ENCODE measurements around the gene MPDU1.
A peak's percentile ranks its signal among the peaks of the same experiment; 100 is the strongest.

The MPDU1 gene

GRCh38 chr17:7560172-7561027 is 23.3 kb upstream of the MPDU1 start:
- peak in 1 of 2 donors; percentile 56 for DNase-seq (ENCODE audit: low read depth in 2 of 2)

- peak; percentile 71 to 81 for DNase-seq (ENCODE audit: low read depth in 2 of 2)
These were observed 22.6 kb upstream of the MPDU1 start for GRCh38 chr17:7561028-7561575.

GRCh38 chr17:7561589-7562207 is 22.0 kb upstream of the MPDU1 start, which contains the start of gene SENP3:
Gene SENP3, plus strand, starts transcription at chr17:7561919. Its CDS starts 1,158 bp downstream, at chr17:7563077.
- peak; percentile 87 to 89 for DNase-seq (ENCODE audit: low read depth in 2 of 2)

DNA sequence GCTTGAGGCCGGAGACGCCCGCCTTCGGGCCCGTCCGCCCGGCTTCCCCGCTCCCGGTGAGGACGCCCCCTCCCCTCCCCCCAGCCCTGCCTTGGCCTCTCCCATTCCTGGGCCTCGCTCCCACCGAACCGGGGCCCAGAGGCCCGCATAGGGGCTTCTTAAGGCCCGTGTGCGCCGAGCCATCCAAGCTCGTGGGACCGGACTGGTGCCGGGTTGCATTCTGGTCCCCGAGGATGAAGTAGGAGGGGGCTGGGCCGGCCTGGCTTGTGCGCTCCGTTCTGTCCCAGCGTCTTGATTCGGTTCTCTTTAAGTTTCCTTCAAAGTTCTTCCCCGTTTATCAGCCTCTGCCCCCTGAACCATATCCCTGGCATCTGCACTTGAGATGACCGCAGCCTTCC is 21.4 kb upstream of the MPDU1 start:
- no peak for DNase-seq (ENCODE audit: low read depth in 2 of 2)

GRCh38 chr17:7563115-7563869 is 20.4 kb upstream of the MPDU1 start:
- no peak for DNase-seq (ENCODE audit: low read depth in 2 of 2)

DNA sequence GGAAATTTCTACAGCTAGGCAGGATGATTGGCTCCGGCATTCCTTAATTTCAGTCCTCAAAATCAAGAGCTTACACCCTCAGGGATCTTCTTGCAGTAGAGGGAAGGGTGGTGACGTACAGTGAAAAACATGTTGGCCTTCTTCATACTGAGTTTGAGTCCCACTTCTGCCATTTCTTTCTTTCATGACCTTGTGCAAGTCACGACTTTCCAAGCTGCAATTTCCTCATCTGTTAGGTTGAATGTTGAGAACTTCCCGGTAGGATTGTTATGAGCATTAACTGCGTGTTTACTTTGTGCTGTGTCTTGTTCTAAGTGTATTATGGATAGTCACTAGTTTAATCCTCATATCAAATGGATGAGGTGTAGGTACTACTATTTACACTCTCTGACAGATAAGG is 14.1 kb upstream of the MPDU1 start:
- DNase-seq (ENCODE audit: low read depth in 2 of 2), result no peak

- no peak for DNase-seq (ENCODE audit: low read depth in 2 of 2)
These were observed 13.3 kb upstream of the MPDU1 start for GRCh38 chr17:7570351-7570750.

- DNase-seq (ENCODE audit: low read depth in 2 of 2), result no peak
These were observed 11.4 kb upstream of the MPDU1 start for GRCh38 chr17:7572338-7572587.

DNA sequence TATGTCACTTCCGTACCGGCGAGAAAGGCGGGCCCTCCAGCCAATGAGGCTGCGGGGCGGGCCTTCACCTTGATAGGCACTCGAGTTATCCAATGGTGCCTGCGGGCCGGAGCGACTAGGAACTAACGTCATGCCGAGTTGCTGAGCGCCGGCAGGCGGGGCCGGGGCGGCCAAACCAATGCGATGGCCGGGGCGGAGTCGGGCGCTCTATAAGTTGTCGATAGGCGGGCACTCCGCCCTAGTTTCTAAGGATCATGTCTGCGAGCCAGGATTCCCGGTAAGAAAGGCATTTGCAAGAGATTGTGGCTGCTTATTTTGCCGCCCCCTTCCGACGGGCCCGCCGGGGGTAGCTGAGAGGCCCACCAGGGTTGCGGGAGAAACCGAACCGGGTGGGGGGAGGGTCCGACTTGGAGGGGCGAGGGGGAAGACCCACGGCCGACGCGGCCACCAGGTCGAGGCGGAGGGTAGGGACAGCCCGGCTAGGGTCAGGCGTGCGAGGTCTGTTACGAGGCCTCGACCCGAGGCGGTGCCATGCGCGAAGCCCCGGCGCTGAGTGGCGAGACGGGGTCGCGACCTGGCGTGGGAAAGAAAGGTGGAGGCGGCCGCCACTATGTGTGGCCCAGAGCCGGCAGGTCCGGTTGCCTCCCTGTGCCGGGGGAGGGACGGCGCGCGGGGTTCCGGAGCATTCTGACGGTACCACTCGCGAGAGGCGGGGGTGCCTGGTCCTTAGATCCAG is 10.9 kb upstream of the MPDU1 start:
- DNase-seq (ENCODE audit: low read depth in 2 of 2), result peak; percentile 99 to 100

DNA sequence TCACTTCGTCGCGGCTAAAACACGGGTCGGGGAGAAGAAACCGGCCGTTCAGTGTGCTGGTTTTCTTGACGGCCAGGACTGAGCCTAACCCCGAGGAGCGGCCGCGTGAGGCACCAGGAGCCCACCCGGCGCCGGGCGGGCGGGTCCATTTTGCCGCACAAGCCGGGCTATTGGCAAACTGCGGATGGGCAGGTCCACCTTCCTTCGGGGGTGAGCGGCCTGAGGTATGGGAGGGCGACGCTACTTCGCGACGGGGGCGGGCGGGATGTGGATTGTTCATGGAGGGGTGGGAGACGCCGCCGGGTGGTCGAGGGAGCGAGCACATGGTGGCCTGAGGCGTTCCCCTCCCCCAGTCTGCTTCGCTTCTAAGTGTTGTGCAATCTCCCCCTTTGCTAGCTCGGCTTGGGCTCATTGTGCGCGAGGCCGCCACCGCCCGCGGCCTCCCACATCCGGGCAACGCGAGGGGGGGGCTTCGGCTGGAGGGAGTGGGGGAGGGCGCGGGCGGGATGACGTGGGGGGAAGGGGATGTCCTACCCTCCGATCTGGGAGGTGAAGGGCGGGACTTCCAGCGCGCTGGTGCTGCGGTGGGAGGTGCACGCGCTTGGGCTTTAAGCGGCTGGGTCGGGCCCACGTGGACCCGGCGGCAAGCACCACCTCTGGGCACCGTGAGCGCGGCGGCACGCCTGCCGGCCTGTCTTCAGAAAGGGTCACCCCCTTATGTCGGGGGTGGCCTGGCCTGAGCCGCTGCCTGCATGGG is 10.2 kb upstream of the MPDU1 start:
- DNase-seq (ENCODE audit: low read depth in 2 of 2), result peak; percentile 89 to 92

DNA sequence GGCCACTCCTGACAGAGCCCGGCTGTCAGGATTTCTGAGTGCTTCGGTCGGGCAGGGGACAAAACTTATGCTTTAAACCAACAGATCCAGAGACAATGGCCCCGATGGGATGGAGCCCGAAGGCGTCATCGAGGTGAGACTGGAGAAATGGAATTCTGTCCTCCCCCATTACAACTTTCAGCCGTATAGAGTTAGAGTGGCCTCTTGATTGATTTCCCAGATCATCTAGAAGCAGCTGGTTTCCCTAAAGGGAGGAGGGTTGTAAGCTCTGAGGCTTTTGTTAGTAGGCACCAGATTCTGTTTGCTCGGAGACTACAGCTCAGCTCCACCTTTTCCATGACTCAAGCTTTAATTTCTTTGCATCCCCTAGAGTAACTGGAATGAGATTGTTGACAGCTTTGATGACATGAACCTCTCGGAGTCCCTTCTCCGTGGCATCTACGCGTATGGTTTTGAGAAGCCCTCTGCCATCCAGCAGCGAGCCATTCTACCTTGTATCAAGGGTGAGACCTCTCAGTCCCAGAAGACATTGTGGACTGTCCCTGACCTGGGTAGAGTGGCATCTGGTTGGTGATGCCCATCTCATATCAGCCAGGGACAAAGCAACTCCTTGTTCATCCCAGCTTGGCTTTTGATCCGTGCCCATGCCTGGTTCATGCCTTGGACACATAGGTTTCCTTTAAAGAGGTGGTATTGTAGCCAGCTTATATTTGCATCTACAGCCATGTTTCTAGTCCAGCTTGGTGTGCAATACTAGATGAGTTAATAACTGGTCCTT is 9.3 kb upstream of the MPDU1 start:
- no peak for DNase-seq (ENCODE audit: low read depth in 2 of 2)

DNA sequence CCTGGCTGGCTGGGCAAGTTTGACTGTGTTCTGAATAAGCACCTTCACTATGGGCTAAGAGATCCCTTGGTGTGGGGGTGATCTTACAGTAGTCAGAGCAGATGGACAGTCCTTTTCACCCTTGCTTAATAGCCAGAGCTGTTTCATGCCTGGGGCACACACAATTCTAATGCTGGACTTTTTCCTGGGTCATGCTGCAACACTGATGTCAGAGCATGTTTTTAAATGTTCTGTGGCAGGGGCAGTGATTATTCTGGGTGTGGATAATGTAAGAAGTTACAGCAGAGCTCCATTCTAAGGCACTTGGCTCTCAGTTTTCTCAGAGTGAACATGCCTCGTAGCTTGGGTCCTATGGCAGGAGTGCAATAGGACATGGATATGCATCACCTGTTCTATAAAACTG is 8.2 kb upstream of the MPDU1 start:
- DNase-seq (ENCODE audit: low read depth in 2 of 2), result no peak

- DNase-seq (ENCODE audit: low read depth in 2 of 2), result no peak
These were observed 7.7 kb upstream of the MPDU1 start for GRCh38 chr17:7575959-7576358.

GRCh38 chr17:7576432-7576937 is 7.2 kb upstream of the MPDU1 start:
- no peak for DNase-seq (ENCODE audit: low read depth in 2 of 2)

GRCh38 chr17:7577327-7578199 is 6.1 kb upstream of the MPDU1 start:
- no peak for DNase-seq (ENCODE audit: low read depth in 2 of 2)

DNA sequence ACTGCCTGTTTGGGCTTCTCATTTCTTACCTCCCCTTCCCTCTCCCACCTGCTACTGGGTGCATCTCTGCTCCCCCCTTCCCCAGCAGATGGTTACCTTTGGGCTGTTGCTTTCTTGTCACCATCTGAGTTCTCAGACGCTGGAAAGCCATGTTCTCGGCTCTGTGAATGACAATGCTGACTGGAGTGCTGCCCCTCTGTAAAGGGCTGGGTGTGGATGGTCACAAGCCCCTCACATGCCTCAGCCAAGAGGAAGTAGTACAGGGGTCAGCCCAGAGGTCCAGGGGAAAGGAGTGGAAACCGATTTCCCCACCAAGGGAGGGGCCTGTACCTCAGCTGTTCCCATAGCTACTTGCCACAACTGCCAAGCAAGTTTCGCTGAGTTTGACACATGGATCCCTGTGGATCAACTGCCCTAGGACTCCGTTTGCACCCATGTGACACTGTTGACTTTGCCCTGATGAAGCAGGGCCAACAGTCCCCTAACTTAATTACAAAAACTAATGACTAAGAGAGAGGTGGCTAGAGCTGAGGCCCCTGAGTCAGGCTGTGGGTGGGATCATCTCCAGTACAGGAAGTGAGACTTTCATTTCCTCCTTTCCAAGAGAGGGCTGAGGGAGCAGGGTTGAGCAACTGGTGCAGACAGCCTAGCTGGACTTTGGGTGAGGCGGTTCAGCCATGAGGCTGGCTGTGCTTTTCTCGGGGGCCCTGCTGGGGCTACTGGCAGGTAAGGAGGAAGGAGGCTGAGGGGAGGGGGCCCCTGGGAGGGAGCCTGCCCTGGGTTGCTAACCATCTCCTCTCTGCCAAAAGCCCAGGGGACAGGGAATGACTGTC is 4.4 kb upstream of the MPDU1 start, which contains the start of gene CD68:
Gene CD68, plus strand, starts transcription at position 638 of the 833 bp plus-strand sequence. Its CDS starts 40 bp downstream, at position 678.
- DNase-seq (ENCODE audit: low read depth in 2 of 2), result peak; percentile 57 to 58

GRCh38 chr17:7579834-7580603 is 3.6 kb upstream of the MPDU1 start:
- DNase-seq (ENCODE audit: low read depth in 2 of 2), result no peak
